A549 treated with AZD2906 at 1 μM for 4 hours (cell line): ENCODE measurements around the gene AMD1. TPM values are rescaled to one million over a fixed set of nuclear protein-coding genes. Genes with fewer than 3 reads are reported as not detected.

Source experiments
- total RNA-seq: library from RNA; stranded (reverse); fragments of 200-300 nt; extraction: Qiagen RNA extraction; gene quantifications from 5 replicates; pipeline ENCODE4 v1.2.3, GENCODE V29; 2022

AMD1 gene
- 162 to 177 TPM (median 163 TPM) in 5 replicates for total RNA-seq

DNA sequence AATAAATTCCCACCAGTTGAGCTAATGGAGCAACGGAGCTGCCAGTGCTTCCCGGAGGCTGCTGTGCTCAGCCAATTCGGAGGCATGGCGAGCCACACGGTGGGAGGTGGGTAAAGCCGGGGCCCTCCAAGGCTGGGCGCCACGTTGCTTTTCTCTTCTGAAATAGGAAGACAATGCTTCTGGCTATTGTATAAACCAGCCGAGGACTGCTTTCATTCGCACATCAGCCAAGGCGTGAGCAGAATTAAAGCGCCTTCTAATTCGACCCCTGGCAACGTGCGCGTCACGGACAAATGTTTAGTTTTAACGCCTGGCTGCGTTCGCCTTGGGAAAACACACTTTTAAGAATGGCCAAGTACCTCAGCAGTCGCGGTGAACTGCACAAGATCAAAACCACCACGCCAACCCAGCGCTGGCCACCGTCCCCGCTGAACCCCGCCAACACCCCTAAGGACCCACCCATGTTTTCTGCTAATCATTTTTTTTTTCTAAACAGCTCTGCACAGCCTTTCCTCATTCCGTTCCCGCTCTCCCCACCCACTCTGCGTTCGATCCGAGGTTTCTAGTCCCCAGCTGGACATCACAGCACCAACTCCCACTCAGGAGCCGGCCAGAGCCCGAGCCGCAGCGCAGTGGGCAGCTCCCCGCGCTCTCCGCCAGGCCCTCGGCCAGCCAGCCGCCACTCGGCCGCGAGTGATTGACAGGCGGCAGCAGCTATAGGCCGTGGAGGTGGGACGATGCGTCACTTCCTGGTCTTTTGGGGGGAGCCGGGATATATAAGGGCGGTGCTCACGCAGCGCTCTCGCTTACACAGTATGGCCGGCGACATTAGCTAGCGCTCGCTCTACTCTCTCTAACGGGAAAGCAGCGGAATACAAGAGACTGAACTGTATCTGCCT is at the start of gene AMD1:
AMD1 (plus strand) TSS at position 805 of the 899 bp plus-strand sequence. CDS start 321 bp downstream, outside the sequence.

Other genes starting within 250 kb of the AMD1 start
- gene CDK19, start 59.3 kb upstream of the AMD1 start, total RNA-seq = 4.5 to 6.2 TPM (median 5.6 TPM) in 5 replicates
- gene GTF3C6, start 83.9 kb downstream of the AMD1 start, total RNA-seq = 87.7 to 105 TPM (median 96.7 TPM) in 5 replicates
- 26.9 to 35.8 TPM (median 28.4 TPM) in 5 replicates for gene RPF2, start 107.3 kb downstream of the AMD1 start, total RNA-seq
- 0.34 to 0.78 TPM (median 0.76 TPM) in 5 replicates for gene SLC16A10, start 212.7 kb downstream of the AMD1 start, total RNA-seq